SU-DHL-6 (cell line): Measurements from ENCODE around the gene TFDP2.

Source experiments
- H2AFZ ChIP-seq: fragments of 200-600 bp; sonication (generic); 2 replicates; pipeline ENCODE4 v1.6.1; 2014; ENCODE audit warnings: low read depth, mild to moderate bottlenecking, moderate library complexity, mixed read lengths, antibody characterized with exemption, low read length; ENCODE audit not compliant: severe bottlenecking
- H3F3A ChIP-seq: fragments of 200-600 bp; shearing (Covaris generic); 2 replicates; pipeline ENCODE4 v1.6.0; 2016; ENCODE audit warnings: antibody characterized with exemption, mild to moderate bottlenecking; ENCODE audit not compliant: insufficient read depth
- H3K27ac ChIP-seq: fragments of 200-600 bp; sonication (generic); 2 replicates; pipeline ENCODE4 v1.5.1; 2016; ENCODE audit warnings: low read depth, mild to moderate bottlenecking, low read length, moderate library complexity, mixed read lengths
- H3K27me3 ChIP-seq: fragments of 200-600 bp; sonication (generic), shearing (Covaris generic); 2 replicates; pipeline ENCODE4 v1.6.0; 2014; ENCODE audit warnings: mild to moderate bottlenecking, low read length
- H3K36me3 ChIP-seq: fragments of 200-600 bp; sonication (generic); 2 replicates; pipeline ENCODE4 v1.6.1; 2014; ENCODE audit warnings: mild to moderate bottlenecking, low read length, mixed read lengths
- H3K4me2 ChIP-seq: fragments of 300-600, 200-600 bp; shearing (Covaris generic), sonication (generic); 2 replicates; pipeline ENCODE4 v1.6.0; 2014; ENCODE audit warnings: low read length, low read depth, mild to moderate bottlenecking; ENCODE audit not compliant: poor library complexity, severe bottlenecking
- H3K4me3 ChIP-seq: fragments of 200-600 bp; sonication (generic); 2 replicates; pipeline ENCODE4 v1.5.1; 2014; ENCODE audit warnings: antibody characterized with exemption, low read length, mild to moderate bottlenecking, mixed read lengths; ENCODE audit not compliant: insufficient read depth, poor library complexity, severe bottlenecking
- H3K79me2 ChIP-seq: fragments of 200-600 bp; sonication (generic); 2 replicates; pipeline ENCODE4 v1.6.1; 2014; ENCODE audit warnings: mild to moderate bottlenecking, low read length, moderate library complexity; ENCODE audit not compliant: insufficient read depth
- H3K9ac ChIP-seq: fragments of 200-600 bp; sonication (generic); 2 replicates; pipeline ENCODE4 v1.7.0; 2014; ENCODE audit warnings: mild to moderate bottlenecking, low read length
- H3K9me2 ChIP-seq: fragments of 200-600 bp; sonication (generic); replicated peaks from 2 replicates; pipeline ENCODE4 v1.6.1; 2014; ENCODE audit warnings: low read length; ENCODE audit not compliant: insufficient read depth
- H3K9me3 ChIP-seq: fragments of 200-600 bp; sonication (generic); 2 replicates; pipeline ENCODE4 v1.6.1; 2014; ENCODE audit warnings: low read length, mixed read lengths; ENCODE audit not compliant: insufficient read depth
- H4K20me1 ChIP-seq: fragments of 200-600 bp; sonication (generic); 2 replicates; pipeline ENCODE4 v1.6.1; 2014; ENCODE audit warnings: low read depth, mild to moderate bottlenecking, antibody characterized with exemption, low read length, moderate library complexity, mixed read lengths
- EZH2phosphoT487 ChIP-seq: fragments of 200-600 bp; sonication (generic), shearing (Covaris generic); conservative IDR thresholded peaks from 2 replicates; pipeline ENCODE4 v1.6.1; 2018; ENCODE audit warnings: mild to moderate bottlenecking, antibody characterized with exemption, low read length, moderate library complexity, mixed read lengths
- TF ChIP-seq, protein P1 (sequence below): fragments of 200-600 bp; sonication (generic); IDR thresholded peaks from one replicate; pipeline ENCODE4 v1.5.1; 2017; ENCODE audit warnings: antibody characterized with exemption, mild to moderate bottlenecking, low read length, moderate library complexity; ENCODE audit not compliant: insufficient read depth, poor library complexity, severe bottlenecking

Gene TFDP2

GRCh38 chr3:142151828-142152227 lies 2.5 kb upstream of the TFDP2 start:
- Histone ChIP-seq H3K79me2 (no peaks in the 10 kb centered on the region), H3K9me2 (no peaks in the 10 kb centered on the region), H3K4me3 (no peak overlapping the region), H3K9ac (no peak overlapping the region), H3K27ac (no peak overlapping the region), H3K4me2 (no peak overlapping the region), H3K36me3 (no peaks in the 10 kb centered on the region), H4K20me1 (no peaks in the 10 kb centered on the region), H3K27me3 (no peaks in the 10 kb centered on the region), H3F3A (no peaks in the 10 kb centered on the region), H2AFZ (no peak overlapping the region), H3K9me3 (no peaks in the 10 kb centered on the region)
- TF ChIP-seq EZH2phosphoT487 = no peak
- TF ChIP-seq, protein P1, sequence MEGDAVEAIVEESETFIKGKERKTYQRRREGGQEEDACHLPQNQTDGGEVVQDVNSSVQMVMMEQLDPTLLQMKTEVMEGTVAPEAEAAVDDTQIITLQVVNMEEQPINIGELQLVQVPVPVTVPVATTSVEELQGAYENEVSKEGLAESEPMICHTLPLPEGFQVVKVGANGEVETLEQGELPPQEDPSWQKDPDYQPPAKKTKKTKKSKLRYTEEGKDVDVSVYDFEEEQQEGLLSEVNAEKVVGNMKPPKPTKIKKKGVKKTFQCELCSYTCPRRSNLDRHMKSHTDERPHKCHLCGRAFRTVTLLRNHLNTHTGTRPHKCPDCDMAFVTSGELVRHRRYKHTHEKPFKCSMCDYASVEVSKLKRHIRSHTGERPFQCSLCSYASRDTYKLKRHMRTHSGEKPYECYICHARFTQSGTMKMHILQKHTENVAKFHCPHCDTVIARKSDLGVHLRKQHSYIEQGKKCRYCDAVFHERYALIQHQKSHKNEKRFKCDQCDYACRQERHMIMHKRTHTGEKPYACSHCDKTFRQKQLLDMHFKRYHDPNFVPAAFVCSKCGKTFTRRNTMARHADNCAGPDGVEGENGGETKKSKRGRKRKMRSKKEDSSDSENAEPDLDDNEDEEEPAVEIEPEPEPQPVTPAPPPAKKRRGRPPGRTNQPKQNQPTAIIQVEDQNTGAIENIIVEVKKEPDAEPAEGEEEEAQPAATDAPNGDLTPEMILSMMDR = no peak

- Histone ChIP-seq H2AFZ (no peak overlapping the region), H3F3A (no peaks in the 10 kb centered on the region), H3K9me2 (no peaks in the 10 kb centered on the region), H3K36me3 (no peaks in the 10 kb centered on the region), H3K4me3 (no peak overlapping the region), H4K20me1 (no peaks in the 10 kb centered on the region), H3K9ac (no peak overlapping the region), H3K27ac (no peak overlapping the region), H3K9me3 (no peaks in the 10 kb centered on the region), H3K27me3 (no peaks in the 10 kb centered on the region), H3K79me2 (no peaks in the 10 kb centered on the region), H3K4me2 (no peak overlapping the region)
- TF ChIP-seq EZH2phosphoT487 = no peak
- TF ChIP-seq, protein P1 = no peak
Measured at GRCh38 chr3:142151240-142151639, 1.9 kb upstream of the TFDP2 start.

DNA sequence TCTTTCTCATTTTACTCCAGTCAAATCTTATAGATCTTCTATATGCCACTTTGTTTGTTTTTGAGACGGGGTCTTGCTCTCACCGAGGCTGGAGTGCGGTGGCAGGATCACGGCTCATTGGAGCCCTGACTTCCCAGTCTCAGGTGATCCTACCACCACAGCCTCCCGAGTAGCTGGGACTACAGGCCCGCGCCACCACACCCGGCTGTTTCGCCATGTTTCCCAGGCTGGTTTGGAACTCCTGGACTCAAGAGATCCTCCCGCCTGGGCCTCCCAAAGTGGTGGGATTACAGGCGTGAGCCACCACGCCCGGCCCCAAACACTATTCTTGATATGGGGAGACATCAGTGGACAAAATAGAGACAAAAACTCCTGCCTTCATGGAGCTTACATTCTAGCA lies 927 bp upstream of the TFDP2 start:
- H3K9me3 ChIP-seq = no peaks in the 10 kb centered on the region
- TF ChIP-seq, protein P1 = no peak
- TF ChIP-seq EZH2phosphoT487 = no peak
- H3K4me3 ChIP-seq = no peak overlapping the region
- no peak overlapping the region for H2AFZ ChIP-seq
- H3K27me3 ChIP-seq = no peaks in the 10 kb centered on the region
- H3K36me3 ChIP-seq = no peaks in the 10 kb centered on the region
- no peaks in the 10 kb centered on the region for H4K20me1 ChIP-seq
- H3K4me2 ChIP-seq = no peak overlapping the region
- no peaks in the 10 kb centered on the region for H3K79me2 ChIP-seq
- H3K9me2 ChIP-seq = no peaks in the 10 kb centered on the region
- no peaks in the 10 kb centered on the region for H3F3A ChIP-seq
- H3K9ac ChIP-seq = no peak overlapping the region
- no peak overlapping the region for H3K27ac ChIP-seq

GRCh38 chr3:142149673-142149992 lies 289 bp upstream of the TFDP2 start:
- H3K79me2 ChIP-seq = no peaks in the 10 kb centered on the region
- peak overlapping the region; percentile 38 for H3K4me3 ChIP-seq
- peak overlapping the region; percentile 65 for H2AFZ ChIP-seq
- no peak overlapping the region for H3K9ac ChIP-seq
- no peaks in the 10 kb centered on the region for H3F3A ChIP-seq
- no peaks in the 10 kb centered on the region for H3K27me3 ChIP-seq
- H3K9me2 ChIP-seq = no peaks in the 10 kb centered on the region
- no peaks in the 10 kb centered on the region for H3K9me3 ChIP-seq
- TF ChIP-seq, protein P1 = no peak
- no peak for TF ChIP-seq EZH2phosphoT487
- H3K27ac ChIP-seq = no peak overlapping the region
- H3K36me3 ChIP-seq = no peaks in the 10 kb centered on the region
- H3K4me2 ChIP-seq = peak overlapping the region; percentile 42
- no peaks in the 10 kb centered on the region for H4K20me1 ChIP-seq
